ENCODE results near the gene OSR1. TPM values are rescaled to one million over a fixed set of nuclear protein-coding genes. Genes with fewer than 3 reads are reported as not detected.
A peak's percentile ranks its signal among the peaks of the same experiment; 100 is the strongest.
"Not testable (repeated sequence)": the region's sequence is repeated elsewhere in the genome, so short reads cannot be mapped to it uniquely, and the experiment has no call there.

OSR1 gene
- 10 to 100 TPM in 1 of 4 donors, 1 to 10 TPM in 1, under 1 TPM in 1, not detected in 1; 0.27 to 12.2 (median 2.2) TPM for polyA plus RNA-seq
- long read RNA-seq, donor 1 = 0 reads
- long read RNA-seq, donor 2, full-length matches to known transcripts = 3 of 3 reads
- long read RNA-seq, donor 2, partial matches to known transcripts = 0 of 3 reads
- long read RNA-seq, donor 2, other reads (novel, unspliced or antisense) = 0 of 3 reads
- long read RNA-seq, donor 3, full-length matches to known transcripts = 10 of 15 reads
- long read RNA-seq, donor 3, partial matches to known transcripts = 5 of 15 reads
- long read RNA-seq, donor 3, other reads (novel, unspliced or antisense) = 0 of 15 reads
- long read RNA-seq, donor 4 = 0 reads
- long read RNA-seq, donor 5, partial matches to known transcripts = 0 of 2 reads
- long read RNA-seq, donor 5, other reads (novel, unspliced or antisense) = 0 of 2 reads
- long read RNA-seq, donor 6, full-length matches to known transcripts = 3 of 3 reads
- long read RNA-seq, donor 6, partial matches to known transcripts = 0 of 3 reads
- long read RNA-seq, donor 6, other reads (novel, unspliced or antisense) = 0 of 3 reads
- long read RNA-seq, donor 7 = 0 reads
- long read RNA-seq, donor 8, full-length matches to known transcripts = 3 of 3 reads
- long read RNA-seq, donor 8, partial matches to known transcripts = 0 of 3 reads
- long read RNA-seq, donor 8, other reads (novel, unspliced or antisense) = 0 of 3 reads
- long read RNA-seq, donor 9, full-length matches to known transcripts = 1 of 1 reads
- long read RNA-seq, donor 9, partial matches to known transcripts = 0 of 1 reads
- long read RNA-seq, donor 9, other reads (novel, unspliced or antisense) = 0 of 1 reads
- long read RNA-seq, donor 10, full-length matches to known transcripts = 13 of 21 reads
- long read RNA-seq, donor 10, partial matches to known transcripts = 8 of 21 reads
- long read RNA-seq, donor 10, other reads (novel, unspliced or antisense) = 0 of 21 reads

DNA sequence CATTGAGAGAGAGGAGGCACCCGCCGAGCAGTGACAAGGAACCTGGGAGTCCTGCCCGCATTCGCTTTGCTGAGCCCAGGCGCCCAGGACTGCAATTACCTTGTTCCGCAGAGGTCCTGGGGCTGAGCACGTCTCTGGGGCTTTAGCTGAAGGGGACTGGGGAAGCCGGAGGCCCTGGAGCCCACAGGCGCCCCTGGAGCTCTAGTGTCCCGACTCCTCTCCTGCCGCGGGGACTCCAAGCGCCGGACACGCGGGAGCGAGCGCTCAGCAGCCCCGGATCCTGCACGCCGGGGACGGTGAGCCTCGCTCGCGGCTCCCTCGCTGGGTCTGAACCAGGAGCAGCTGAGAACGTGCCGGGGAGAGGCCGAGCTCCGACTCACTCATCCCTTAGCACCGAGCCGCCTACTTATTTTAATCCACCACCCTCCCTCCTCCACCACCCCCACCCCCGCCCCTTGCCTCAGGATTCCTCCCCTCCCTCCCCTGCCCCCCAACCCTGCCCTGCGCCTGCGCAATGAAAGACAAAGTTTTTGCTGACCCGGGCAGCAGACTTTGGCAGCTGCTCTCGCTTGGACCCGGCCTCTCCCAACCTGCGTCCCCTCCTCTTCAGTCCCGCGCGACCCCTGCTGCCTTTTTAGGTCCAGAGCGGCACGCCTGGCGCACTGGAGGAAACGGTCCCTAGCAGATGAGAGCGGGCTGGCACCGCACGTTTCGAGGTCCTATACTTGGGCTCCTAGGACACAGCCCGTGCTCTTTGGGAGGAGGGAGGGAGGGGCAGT lies at the start of gene OSR1:
TSS of gene OSR1 (minus strand) at position 382 of the 779 bp plus-strand sequence. CDS start 4,818 bp downstream, outside the sequence.
- DNase-seq (peak in 1 of 2 donors; percentile 64), FAIRE-seq (no peak)
- WGBS, 3 donors = 1 to 2% (median 2%) methylated on average over 24 to 51 of the region's 51 CpGs
- Histone ChIP-seq H3K36me3 (ENCODE audit: control insufficient read depth in 3 of 3, insufficient read depth in 2 of 3, low read depth in 1 of 3, low read length in 3 of 3) (no peaks in the 10 kb centered on the region), H3K4me1 (ENCODE audit: control insufficient read depth in 3 of 3, insufficient read depth in 2 of 3, low read depth in 1 of 3, low read length in 2 of 3) (peaks cover 0 to 29% (median 7%) of the 10 kb centered on the region in 3 donors), H3K9me3 (ENCODE audit: control insufficient read depth in 2 of 2, insufficient read depth in 1 of 2, low read depth in 1 of 2, low read length in 1 of 2) (no peaks in the 10 kb centered on the region), H3K27me3 (ENCODE audit: control insufficient read depth in 3 of 3, insufficient read depth in 3 of 3, low read length in 3 of 3) (peaks cover 9 to 95% (median 52%) of the 10 kb centered on the region in 3 donors), H3K27ac (ENCODE audit: low read depth in 1 of 3, low read length in 2 of 3) (peak within 1 kb of the TSS in 2 of 3 donors; percentile 9 to 21), H3K4me3 (ENCODE audit: low read depth in 1 of 3, low read length in 3 of 3) (peak within 1 kb of the TSS in 2 of 3 donors; percentile 35 to 59)

GRCh38 chr2:19403785-19404184 lies 45.4 kb upstream of the OSR1 start:
- Histone ChIP-seq H3K4me3 (ENCODE audit: low read depth in 1 of 3, low read length in 3 of 3) (no peak overlapping the region), H3K9me3 (ENCODE audit: control insufficient read depth in 2 of 2, insufficient read depth in 1 of 2, low read depth in 1 of 2, low read length in 1 of 2) (no peaks in the 10 kb centered on the region), H3K27ac (ENCODE audit: low read depth in 1 of 3, low read length in 2 of 3) (no peak overlapping the region), H3K36me3 (ENCODE audit: control insufficient read depth in 3 of 3, insufficient read depth in 2 of 3, low read depth in 1 of 3, low read length in 3 of 3) (no peaks in the 10 kb centered on the region), H3K27me3 (ENCODE audit: control insufficient read depth in 3 of 3, insufficient read depth in 3 of 3, low read length in 3 of 3) (peaks cover 0 to 2% (median 0%) of the 10 kb centered on the region in 3 donors), H3K4me1 (ENCODE audit: control insufficient read depth in 3 of 3, insufficient read depth in 2 of 3, low read depth in 1 of 3, low read length in 2 of 3) (no peaks in the 10 kb centered on the region)
- 78 to 86% (median 85%) methylated on average over 4 of the region's 4 CpGs for WGBS, 3 donors
- no peak for DNase-seq
- no peak for FAIRE-seq

DNA sequence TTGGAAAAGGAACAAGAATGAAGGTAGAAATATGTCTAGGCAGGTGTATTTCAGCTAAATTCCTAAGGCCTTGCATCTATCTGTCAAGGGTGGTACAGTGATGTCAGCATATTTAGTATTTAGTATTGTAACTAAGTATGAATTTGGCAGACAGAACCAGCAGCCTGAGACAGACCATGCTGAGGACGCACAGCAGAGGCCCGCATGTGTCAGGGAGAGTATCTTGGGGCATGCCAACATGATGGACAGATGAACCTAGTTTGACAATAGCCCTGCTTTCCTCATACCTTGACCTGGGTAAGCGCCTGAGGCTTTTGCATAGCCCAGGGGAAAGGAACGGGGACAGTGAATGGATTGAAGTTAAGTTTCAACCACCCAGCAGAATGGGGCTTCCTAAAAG lies 33.8 kb upstream of the OSR1 start:
- FAIRE-seq (no peak), DNase-seq (no peak)
- 81 to 91% (median 90%) methylated on average over 4 of the region's 4 CpGs for WGBS, 3 donors
- no peak overlapping the region for H3K4me3 ChIP-seq (ENCODE audit: low read depth in 1 of 3, low read length in 3 of 3)
- H3K36me3 ChIP-seq (ENCODE audit: control insufficient read depth in 3 of 3, insufficient read depth in 2 of 3, low read depth in 1 of 3, low read length in 3 of 3) = no peaks in the 10 kb centered on the region
- H3K27ac ChIP-seq (ENCODE audit: low read depth in 1 of 3, low read length in 2 of 3) = no peak overlapping the region
- H3K9me3 ChIP-seq (ENCODE audit: control insufficient read depth in 2 of 2, insufficient read depth in 1 of 2, low read depth in 1 of 2, low read length in 1 of 2) = no peaks in the 10 kb centered on the region
- no peaks in the 10 kb centered on the region for H3K4me1 ChIP-seq (ENCODE audit: control insufficient read depth in 3 of 3, insufficient read depth in 2 of 3, low read depth in 1 of 3, low read length in 2 of 3)
- H3K27me3 ChIP-seq (ENCODE audit: control insufficient read depth in 3 of 3, insufficient read depth in 3 of 3, low read length in 3 of 3) = no peaks in the 10 kb centered on the region

DNA sequence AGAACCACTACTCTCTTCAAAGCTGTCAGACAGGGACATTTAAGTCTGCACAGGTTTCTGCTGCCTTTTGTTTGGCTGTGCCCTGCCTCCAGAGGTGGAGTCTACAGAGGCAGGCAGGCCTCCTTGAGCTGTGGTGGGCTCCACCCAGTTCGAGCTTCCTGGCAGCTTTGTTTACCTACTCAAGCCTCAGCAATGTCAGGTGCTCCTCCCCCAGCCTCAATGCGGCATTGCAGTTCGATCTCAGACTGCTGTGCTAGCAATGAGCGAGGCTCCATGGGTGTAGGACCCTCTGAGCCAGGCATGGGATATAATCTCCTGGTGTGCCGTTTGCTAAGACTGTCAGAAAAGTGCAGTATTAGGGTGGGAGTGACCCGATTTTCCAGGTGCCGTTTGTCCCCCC lies 31.0 kb upstream of the OSR1 start:
- FAIRE-seq; DNase-seq; H3K27me3 ChIP-seq (ENCODE audit: control insufficient read depth in 3 of 3, insufficient read depth in 3 of 3, low read length in 3 of 3); H3K9me3 ChIP-seq (ENCODE audit: control insufficient read depth in 2 of 2, insufficient read depth in 1 of 2, low read depth in 1 of 2, low read length in 1 of 2); H3K27ac ChIP-seq (ENCODE audit: low read depth in 1 of 3, low read length in 2 of 3); H3K4me1 ChIP-seq (ENCODE audit: control insufficient read depth in 3 of 3, insufficient read depth in 2 of 3, low read depth in 1 of 3, low read length in 2 of 3); H3K36me3 ChIP-seq (ENCODE audit: control insufficient read depth in 3 of 3, insufficient read depth in 2 of 3, low read depth in 1 of 3, low read length in 3 of 3); H3K4me3 ChIP-seq (ENCODE audit: low read depth in 1 of 3, low read length in 3 of 3): not testable (repeated sequence)
- 79 to 84% (median 80%) methylated on average over 7 of the region's 7 CpGs for WGBS, 3 donors

DNA sequence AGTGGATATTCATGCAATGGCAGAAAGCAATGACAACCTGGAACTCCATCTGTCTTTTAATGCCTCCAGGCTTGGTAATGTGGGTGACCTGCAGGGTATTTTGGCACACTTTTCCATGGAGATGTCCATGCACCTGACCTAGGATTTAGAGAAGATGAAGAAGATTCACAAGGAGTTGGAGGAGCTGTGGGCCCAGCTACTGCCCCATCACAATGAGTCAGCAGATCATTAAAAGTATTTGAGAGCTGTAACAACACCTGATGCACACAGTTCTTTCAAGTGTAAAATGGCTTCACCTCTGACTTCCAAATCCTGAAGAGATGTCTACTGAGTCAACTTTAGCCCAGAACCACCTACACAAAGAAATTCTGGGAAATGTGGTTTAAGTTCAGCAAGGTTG lies 22.1 kb upstream of the OSR1 start:
- Histone ChIP-seq H3K27ac (ENCODE audit: low read depth in 1 of 3, low read length in 2 of 3) (no peak overlapping the region), H3K4me3 (ENCODE audit: low read depth in 1 of 3, low read length in 3 of 3) (no peak overlapping the region), H3K27me3 (ENCODE audit: control insufficient read depth in 3 of 3, insufficient read depth in 3 of 3, low read length in 3 of 3) (no peaks in the 10 kb centered on the region), H3K36me3 (ENCODE audit: control insufficient read depth in 3 of 3, insufficient read depth in 2 of 3, low read depth in 1 of 3, low read length in 3 of 3) (no peaks in the 10 kb centered on the region), H3K4me1 (ENCODE audit: control insufficient read depth in 3 of 3, insufficient read depth in 2 of 3, low read depth in 1 of 3, low read length in 2 of 3) (no peaks in the 10 kb centered on the region), H3K9me3 (ENCODE audit: control insufficient read depth in 2 of 2, insufficient read depth in 1 of 2, low read depth in 1 of 2, low read length in 1 of 2) (no peaks in the 10 kb centered on the region)
- no peak for DNase-seq
- no peak for FAIRE-seq

GRCh38 chr2:19378939-19379338 lies 20.5 kb upstream of the OSR1 start:
- no peak overlapping the region for H3K27ac ChIP-seq (ENCODE audit: low read depth in 1 of 3, low read length in 2 of 3)
- no peaks in the 10 kb centered on the region for H3K36me3 ChIP-seq (ENCODE audit: control insufficient read depth in 3 of 3, insufficient read depth in 2 of 3, low read depth in 1 of 3, low read length in 3 of 3)
- no peaks in the 10 kb centered on the region for H3K4me1 ChIP-seq (ENCODE audit: control insufficient read depth in 3 of 3, insufficient read depth in 2 of 3, low read depth in 1 of 3, low read length in 2 of 3)
- H3K27me3 ChIP-seq (ENCODE audit: control insufficient read depth in 3 of 3, insufficient read depth in 3 of 3, low read length in 3 of 3) = peaks cover 0 to under 1% (median 0%) of the 10 kb centered on the region in 3 donors
- 61 to 82% (median 66%) methylated on average over 2 of the region's 2 CpGs for WGBS, 3 donors
- FAIRE-seq (no peak), DNase-seq (no peak)
- no peaks in the 10 kb centered on the region for H3K9me3 ChIP-seq (ENCODE audit: control insufficient read depth in 2 of 2, insufficient read depth in 1 of 2, low read depth in 1 of 2, low read length in 1 of 2)
- H3K4me3 ChIP-seq (ENCODE audit: low read depth in 1 of 3, low read length in 3 of 3) = no peak overlapping the region

GRCh38 chr2:19377717-19378116 lies 19.3 kb upstream of the OSR1 start:
- DNase-seq (no peak), FAIRE-seq (no peak)
- Histone ChIP-seq H3K9me3 (ENCODE audit: control insufficient read depth in 2 of 2, insufficient read depth in 1 of 2, low read depth in 1 of 2, low read length in 1 of 2) (no peaks in the 10 kb centered on the region), H3K4me1 (ENCODE audit: control insufficient read depth in 3 of 3, insufficient read depth in 2 of 3, low read depth in 1 of 3, low read length in 2 of 3) (no peaks in the 10 kb centered on the region), H3K27me3 (ENCODE audit: control insufficient read depth in 3 of 3, insufficient read depth in 3 of 3, low read length in 3 of 3) (peaks cover 0 to 1% (median 0%) of the 10 kb centered on the region in 3 donors), H3K27ac (ENCODE audit: low read depth in 1 of 3, low read length in 2 of 3) (no peak overlapping the region), H3K36me3 (ENCODE audit: control insufficient read depth in 3 of 3, insufficient read depth in 2 of 3, low read depth in 1 of 3, low read length in 3 of 3) (no peaks in the 10 kb centered on the region), H3K4me3 (ENCODE audit: low read depth in 1 of 3, low read length in 3 of 3) (no peak overlapping the region)
- 86 to 92% (median 92%) methylated on average over 3 of the region's 3 CpGs for WGBS, 3 donors

DNA sequence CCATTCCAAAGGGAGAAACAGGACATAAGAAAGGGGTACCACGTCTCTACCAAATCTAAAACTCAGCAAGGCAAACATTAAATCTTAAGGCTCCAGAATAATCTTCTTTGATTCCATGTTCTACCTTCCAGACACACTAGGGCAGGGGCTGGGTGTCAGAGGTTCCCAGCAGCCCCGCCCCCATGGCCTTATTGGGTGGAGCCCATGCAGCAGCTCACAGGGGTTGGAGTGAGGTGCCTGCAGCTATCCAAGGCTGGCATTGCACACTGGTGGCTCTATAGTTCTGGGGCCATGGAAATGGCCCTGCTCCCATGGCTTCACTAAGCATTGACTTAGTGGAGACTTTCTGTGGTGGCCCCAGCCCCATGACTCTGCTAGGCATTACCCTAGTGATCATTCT lies 14.9 kb upstream of the OSR1 start:
- DNase-seq = no peak
- Histone ChIP-seq H3K27me3 (ENCODE audit: control insufficient read depth in 3 of 3, insufficient read depth in 3 of 3, low read length in 3 of 3) (peaks cover 0 to 9% (median 1%) of the 10 kb centered on the region in 3 donors), H3K27ac (ENCODE audit: low read depth in 1 of 3, low read length in 2 of 3) (no peak overlapping the region), H3K4me1 (ENCODE audit: control insufficient read depth in 3 of 3, insufficient read depth in 2 of 3, low read depth in 1 of 3, low read length in 2 of 3) (no peaks in the 10 kb centered on the region), H3K9me3 (ENCODE audit: control insufficient read depth in 2 of 2, insufficient read depth in 1 of 2, low read depth in 1 of 2, low read length in 1 of 2) (no peaks in the 10 kb centered on the region), H3K36me3 (ENCODE audit: control insufficient read depth in 3 of 3, insufficient read depth in 2 of 3, low read depth in 1 of 3, low read length in 3 of 3) (no peaks in the 10 kb centered on the region), H3K4me3 (ENCODE audit: low read depth in 1 of 3, low read length in 3 of 3) (no peak overlapping the region)
- no peak for FAIRE-seq
- WGBS, 3 donors = 62 to 80% (median 68%) methylated on average over 2 of the region's 2 CpGs
